GM12878 (cell line): ENCODE measurements around the gene ZDHHC3. TPM values are rescaled to one million over a fixed set of nuclear protein-coding genes. Genes with fewer than 3 reads are reported as not detected.
A peak's percentile ranks its signal among the peaks of the same experiment; 100 is the strongest.

Source experiments
- ATAC-seq: fragments of 200-7000 bp; cut with Tn5 transposase; 3 replicates; pipeline ENCODE4 v1.9.1; 2020; ENCODE audit warnings: mild to moderate bottlenecking, moderate library complexity
- BruUV-seq: library from RNA; stranded (reverse); fragments of 400-500 nt; replicated peaks from 2 replicates; lab custom pipeline; 2021; lab: Mats Ljungman, UMichigan
- CTCF ChIA-PET: fragments of 300-600 bp; sonication (Branson Sonifier 250); formaldehyde crosslinking; extraction: SDS; loops from one replicate; lab custom pipeline; 2021; ENCODE audit warnings: inconsistent platforms; lab: Yijun Ruan, JAX
- POLR2A ChIA-PET: fragments of 350-600 bp; formaldehyde crosslinking; extraction: SDS; loops from one replicate; lab custom pipeline; 2021; ENCODE audit warnings: inconsistent platforms; lab: Charles Lee
- RAD21 ChIA-PET: fragments of 300-600 bp; sonication (Branson Sonifier 250); formaldehyde crosslinking; loops from one replicate; lab custom pipeline; 2023; ENCODE audit warnings: antibody characterized with exemption; ENCODE audit not compliant: unreplicated experiment; lab: Charles Lee
- SMC1A ChIA-PET: fragments of 300-600 bp; sonication (Branson Sonifier 250); formaldehyde crosslinking; loops from one replicate; lab custom pipeline; 2023; ENCODE audit not compliant: unreplicated experiment, uncharacterized antibody; lab: Charles Lee
- DNase-seq: peaks from one replicate; pipeline ENCODE4 v3.0.0-alpha.2; 2011; ENCODE audit warnings: low read depth, low spot score
- FAIRE-seq: peaks from 3 replicates; lab custom pipeline; 2011; peaks lifted over from hg19 to GRCh38; lab: Jason Lieb, UNC
- H2AFZ ChIP-seq: 2 replicates; pipeline ENCODE4 v1.6.0; 2011; ENCODE audit warnings: low read depth, low read length, control low read depth; ENCODE audit not compliant: control insufficient read depth
- H3K27ac ChIP-seq: 2 replicates; pipeline ENCODE4 v1.5.1; 2011; ENCODE audit warnings: control low read depth; ENCODE audit not compliant: control insufficient read depth, insufficient read depth
- H3K27me3 ChIP-seq, 2 experiments: replicated peaks in 1 of 2; 2 replicates each; pipeline versions ENCODE4 v1.6.0 to v1.6.1; 2011; ENCODE audit warnings: low read length in 1 of 2; ENCODE audit not compliant: control insufficient read depth in 2 of 2, insufficient read depth in 2 of 2
- H3K36me3 ChIP-seq, 2 experiments: 2 replicates each; pipeline ENCODE4 v1.5.1; 2011; ENCODE audit warnings: low read length in 1 of 2; ENCODE audit not compliant: control insufficient read depth in 2 of 2, insufficient read depth in 2 of 2
- H3K4me1 ChIP-seq: 2 replicates; pipeline ENCODE4 v1.6.1; 2011; ENCODE audit warnings: mild to moderate bottlenecking, low read length, moderate library complexity, mixed read lengths; ENCODE audit not compliant: control insufficient read depth, insufficient read depth
- H3K4me2 ChIP-seq: 2 replicates; pipeline ENCODE4 v1.6.0; 2011; ENCODE audit warnings: control low read depth; ENCODE audit not compliant: control insufficient read depth, insufficient read depth
- H3K4me3 ChIP-seq: fragments of 200-600 bp; sonication (generic); 2 replicates; pipeline ENCODE4 v1.5.1; 2016
- H3K79me2 ChIP-seq: 2 replicates; pipeline ENCODE4 v1.6.0; 2011; ENCODE audit warnings: low read length; ENCODE audit not compliant: control insufficient read depth, insufficient read depth
- H3K9ac ChIP-seq: 2 replicates; pipeline ENCODE4 v1.8.0; 2011; ENCODE audit warnings: low read length, control low read depth, mixed read lengths; ENCODE audit not compliant: control insufficient read depth, insufficient read depth
- H3K9me3 ChIP-seq: replicated peaks from 3 replicates; pipeline ENCODE4 v1.5.1; 2011; ENCODE audit warnings: mild to moderate bottlenecking, low read length; ENCODE audit not compliant: control insufficient read depth, insufficient read depth
- H4K20me1 ChIP-seq: 2 replicates; pipeline ENCODE4 v1.6.0; 2011; ENCODE audit not compliant: control insufficient read depth, insufficient read depth
- CBX5 ChIP-seq: sonication (generic); IDR thresholded peaks from 2 replicates; pipeline ENCODE4 v1.6.1; 2016; ENCODE audit warnings: low read depth, moderate library complexity, mild to moderate bottlenecking, inconsistent platforms
- E2F4 ChIP-seq: IDR thresholded peaks from 2 replicates; pipeline ENCODE4 v1.6.1; 2012; ENCODE audit warnings: low read depth, low read length, improper control_type of control experiment
- FOXM1 ChIP-seq: IDR thresholded peaks from 2 replicates; pipeline ENCODE4 v1.6.1; 2012; ENCODE audit warnings: low read depth, mild to moderate bottlenecking, inconsistent platforms, low read length, moderate library complexity
- IKZF2 ChIP-seq, 2 experiments: fragments of 450-650 bp; IDR thresholded peaks; 2 replicates each; pipeline ENCODE4 v1.6.1; 2017; ENCODE audit warnings: mild to moderate bottlenecking in 2 of 2, moderate library complexity in 2 of 2
- MEF2B ChIP-seq: fragments of 450-650 bp; IDR thresholded peaks from 2 replicates; pipeline ENCODE4 v1.6.1; 2018; ENCODE audit warnings: mild to moderate bottlenecking, moderate library complexity; ENCODE audit not compliant: partially characterized antibody, poor library complexity, severe bottlenecking
- NBN ChIP-seq: fragments of 450-650 bp; IDR thresholded peaks from 2 replicates; pipeline ENCODE4 v1.6.1; 2016
- NRF1 ChIP-seq: conservative IDR thresholded peaks from 2 replicates; pipeline ENCODE4 v1.6.1; 2011; ENCODE audit warnings: mild to moderate bottlenecking, low read depth, low read length, improper control_type of control experiment
- PAX5 ChIP-seq: IDR thresholded peaks from 2 replicates; pipeline ENCODE4 v1.6.1; 2011; ENCODE audit warnings: low read depth, low read length, borderline replicate concordance
- PAX8 ChIP-seq: fragments of 450-650 bp; IDR thresholded peaks from 2 replicates; pipeline ENCODE4 v1.6.1; 2017; ENCODE audit warnings: mild to moderate bottlenecking, moderate library complexity
- PKNOX1 ChIP-seq: fragments of 450-650 bp; IDR thresholded peaks from 2 replicates; pipeline ENCODE4 v1.6.1; 2016; ENCODE audit warnings: mild to moderate bottlenecking
- RELA ChIP-seq: fragments of 450-650 bp; IDR thresholded peaks from 2 replicates; pipeline ENCODE4 v1.8.0; 2014; ENCODE audit warnings: borderline replicate concordance; ENCODE audit not compliant: partially characterized antibody
- RELB ChIP-seq: fragments of 450-650 bp; IDR thresholded peaks from 2 replicates; pipeline ENCODE4 v1.6.1; 2017; ENCODE audit warnings: low read depth, mild to moderate bottlenecking, moderate library complexity
- RUNX3 ChIP-seq: IDR thresholded peaks from 2 replicates; pipeline ENCODE4 v1.6.1; 2012; ENCODE audit warnings: low read length, inconsistent platforms
- SMARCA5 ChIP-seq: fragments of 450-650 bp; IDR thresholded peaks from 2 replicates; pipeline ENCODE4 v1.6.1; 2017; ENCODE audit warnings: mild to moderate bottlenecking
- SPI1 ChIP-seq: IDR thresholded peaks from 2 replicates; pipeline ENCODE4 v1.6.1; 2011; ENCODE audit warnings: low read depth, mild to moderate bottlenecking, low read length, moderate library complexity, borderline replicate concordance; ENCODE audit not compliant: insufficient read depth
- STAT3 ChIP-seq: IDR thresholded peaks from 2 replicates; pipeline ENCODE4 v1.6.1; 2011; ENCODE audit warnings: low read depth, low read length, improper control_type of control experiment
- ZNF384 ChIP-seq: IDR thresholded peaks from 2 replicates; pipeline ENCODE4 v1.6.1; 2012; ENCODE audit warnings: low read depth, mild to moderate bottlenecking, low read length, improper control_type of control experiment, borderline replicate concordance
- WGBS: methylation state at CpG from one replicate; pipeline ENCODE4 v1.1.6; 2016; ENCODE audit warnings: low lambda C conversion rate; ENCODE audit not compliant: insufficient replicate concordance, insufficient coverage; ENCODE audit errors: missing lambda C conversion rate; 5-methylcytosine and 5-hydroxymethylcytosine counted together
- in situ Hi-C: fragments of 300-500 bp; cut with MboI; formaldehyde crosslinking; loops from 9 replicates; pipeline ENCODE4 v1.14.3; 2018; ENCODE audit warnings: mixed read lengths
- intact Hi-C: fragments of 100-400 bp; cut with micrococcal nuclease; formaldehyde crosslinking; loops from one replicate; pipeline ENCODE4 v1.14.2; 2022; ENCODE audit not compliant: unreplicated experiment
- polyA plus RNA-seq, 11 experiments: library from polyadenylated mRNA; depleted of rRNA in 4 of 11; unstranded in 6 of 11; stranded (reverse) in 5 of 11; fragments of >200 nt; fragmentation: Nextera tagmentation in 4 of 11; fragmentation: Illumina TruSeq in 1 of 11; extraction: Ambion mirVana in 4 of 11; extraction: Trizol in 1 of 11; gene quantifications; 1 replicate in 1 of 11; 2 replicates in 10 of 11; pipeline versions ENCODE4 v1.2.1 to v1.2.3, GENCODE V29; 2011 to 2016; ENCODE audit warnings: inconsistent platforms in 2 of 11, missing spikeins in 2 of 11, low read depth in 1 of 11
- total RNA-seq, 4 experiments: library from RNA; depleted of rRNA in 3 of 4; stranded (reverse); fragments of >200 nt in 3 of 4; fragmentation: Illumina TruSeq in 1 of 4; extraction: Trizol in 1 of 4; gene quantifications; 2 replicates each; pipeline versions ENCODE4 v1.2.1 to v1.2.3, GENCODE V29; 2013 to 2021

ZDHHC3 gene
- total and polyA plus RNA-seq, 10 of the 15 experiments (the other 5 are each of a cell fraction or from before 2014, with no cell fraction given) = 6.8 to 79.1 (median 40.8) TPM

DNA sequence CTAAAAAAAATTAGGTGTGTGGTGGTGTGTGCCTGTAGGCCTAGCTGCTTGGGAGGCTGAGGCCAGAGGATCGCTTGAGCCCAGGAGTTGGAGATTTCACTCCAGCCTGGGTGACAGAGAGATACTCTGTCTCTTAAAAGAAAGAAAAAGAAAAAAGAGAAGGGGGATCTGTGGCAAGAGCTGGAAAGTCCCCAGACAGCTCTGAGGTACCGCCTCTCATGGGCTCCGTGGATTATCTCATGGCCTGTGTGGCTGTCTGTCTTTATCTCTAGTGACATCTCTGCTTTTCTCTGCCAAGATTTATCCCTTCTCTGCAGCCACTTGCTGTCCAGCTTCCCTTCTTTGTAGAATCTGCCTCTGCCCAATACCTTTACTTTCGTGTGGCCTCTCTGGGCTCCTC, 5.8 kb upstream of the ZDHHC3 start:
- Histone ChIP-seq H3K4me2 (peak overlapping the region; percentile 28), H4K20me1 (no peaks in the 10 kb centered on the region), H3K27ac (peak overlapping the region; percentile 63), H3K27me3 (no peaks in the 10 kb centered on the region), H3K9ac (peak overlapping the region; percentile 2; the same call in 1 of the 2 replicates), H3K36me3 (peaks cover 0 to 8% of the 10 kb centered on the region in 2 experiments; a peak in 1 of 4 replicates), H3K4me1 (peaks cover 29% of the 10 kb centered on the region), H2AFZ (no peak overlapping the region), H3K9me3 (no peaks in the 10 kb centered on the region), H3K4me3 (peak overlapping the region; percentile 34; the same call in 1 of the 2 replicates), H3K79me2 (peaks cover 80% of the 10 kb centered on the region)
- SMC1A ChIA-PET = interaction anchor here (0.9 to 8.7 kb wide), 6 partner anchors 13 to 60 kb away, joined by 3 to 97 read pairs (median 4); no protein-coding TSS in a partner anchor
- 51% methylated on average over 4 of the region's 4 CpGs for WGBS
- peak; percentile 74 for ATAC-seq
- RAD21 ChIA-PET = interaction anchor here (0.8 to 4.0 kb wide), 9 partner anchors 12 to 141 kb away, joined by 3 to 18 read pairs (median 4); no protein-coding TSS in a partner anchor
- POLR2A ChIA-PET = interaction anchor here (1.2 to 5.5 kb wide), 2 partner anchors 13 kb away, joined by 4 to 62 read pairs; no protein-coding TSS in a partner anchor
- CTCF ChIA-PET = interaction anchor here (0.8 to 3.7 kb wide), 4 partner anchors 13 to 675 kb away, joined by 3 to 53 read pairs (median 4); no protein-coding TSS in a partner anchor
- no TSS peak for BruUV-seq
- TF ChIP-seq SMARCA5 = no peak
- TF ChIP-seq NBN = peak; percentile 66; the same call in 1 of the 2 replicates
- TF ChIP-seq SPI1 = peak; percentile 57; the same call in 1 of the 2 replicates
- TF ChIP-seq STAT3 = no peak
- TF ChIP-seq NRF1 = no peak
- TF ChIP-seq E2F4 = no peak
- TF ChIP-seq MEF2B = no peak
- TF ChIP-seq IKZF2 (IDR thresholded peaks at IDR 0.05) = 0 out of 4 replicates have a peak, but pooled peaks of 1 of the 2 experiments have one; percentile 10
- TF ChIP-seq RELB = peak; percentile 89
- TF ChIP-seq PAX5 = no peak
- TF ChIP-seq RELA = peak; percentile 17
- TF ChIP-seq PAX8 = no peak
- peak; percentile 74 for TF ChIP-seq PKNOX1
- TF ChIP-seq CBX5 = no peak
- TF ChIP-seq RUNX3 = peak; percentile 28; the same call in 1 of the 2 replicates
- no peak for TF ChIP-seq FOXM1
- TF ChIP-seq ZNF384 = no peak
- intact Hi-C loops = no loop called here
- FAIRE-seq = peak; percentile 72
- DNase-seq = no peak
- in situ Hi-C loops = no loop called here
